Astrocyte of the cerebellum (primary cell): ENCODE data around the gene MDC1.

ENCODE experiments used
- DNase-seq: peaks from one replicate; pipeline ENCODE4 v3.0.0-alpha.2; 2011; ENCODE audit warnings: low read depth
- H3K4me3 ChIP-seq: 2 replicates; pipeline ENCODE4 v1.5.1; 2011; ENCODE audit warnings: mild to moderate bottlenecking, low read depth, low read length, moderate library complexity
- in situ Hi-C: cut with HindIII; loops from 2 replicates; pipeline ENCODE4 v1.10.0; 2017; ENCODE audit warnings: low sequenced_read_pairs
- TF ChIP-seq, protein P1 (sequence below): IDR thresholded peaks from 2 replicates; pipeline ENCODE4 v1.5.1; 2012; ENCODE audit warnings: low read length, low read depth, moderate library complexity, mild to moderate bottlenecking; ENCODE audit errors: missing control alignments

MDC1 gene

GRCh38 chr6:30683183-30683979 lies 33.7 kb downstream of the MDC1 start:
- no peak for DNase-seq
- TF ChIP-seq, protein P1, sequence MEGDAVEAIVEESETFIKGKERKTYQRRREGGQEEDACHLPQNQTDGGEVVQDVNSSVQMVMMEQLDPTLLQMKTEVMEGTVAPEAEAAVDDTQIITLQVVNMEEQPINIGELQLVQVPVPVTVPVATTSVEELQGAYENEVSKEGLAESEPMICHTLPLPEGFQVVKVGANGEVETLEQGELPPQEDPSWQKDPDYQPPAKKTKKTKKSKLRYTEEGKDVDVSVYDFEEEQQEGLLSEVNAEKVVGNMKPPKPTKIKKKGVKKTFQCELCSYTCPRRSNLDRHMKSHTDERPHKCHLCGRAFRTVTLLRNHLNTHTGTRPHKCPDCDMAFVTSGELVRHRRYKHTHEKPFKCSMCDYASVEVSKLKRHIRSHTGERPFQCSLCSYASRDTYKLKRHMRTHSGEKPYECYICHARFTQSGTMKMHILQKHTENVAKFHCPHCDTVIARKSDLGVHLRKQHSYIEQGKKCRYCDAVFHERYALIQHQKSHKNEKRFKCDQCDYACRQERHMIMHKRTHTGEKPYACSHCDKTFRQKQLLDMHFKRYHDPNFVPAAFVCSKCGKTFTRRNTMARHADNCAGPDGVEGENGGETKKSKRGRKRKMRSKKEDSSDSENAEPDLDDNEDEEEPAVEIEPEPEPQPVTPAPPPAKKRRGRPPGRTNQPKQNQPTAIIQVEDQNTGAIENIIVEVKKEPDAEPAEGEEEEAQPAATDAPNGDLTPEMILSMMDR: no peak
- peak overlapping the region; percentile 94 for H3K4me3 ChIP-seq
- in situ Hi-C loops: no loop called here

- in situ Hi-C loops: no loop called here
- TF ChIP-seq, protein P1: no peak
- DNase-seq: peak; percentile 62
- H3K4me3 ChIP-seq: peak overlapping the region; percentile 94
These were observed 34.7 kb downstream of the MDC1 start for GRCh38 chr6:30682143-30683117.

DNA sequence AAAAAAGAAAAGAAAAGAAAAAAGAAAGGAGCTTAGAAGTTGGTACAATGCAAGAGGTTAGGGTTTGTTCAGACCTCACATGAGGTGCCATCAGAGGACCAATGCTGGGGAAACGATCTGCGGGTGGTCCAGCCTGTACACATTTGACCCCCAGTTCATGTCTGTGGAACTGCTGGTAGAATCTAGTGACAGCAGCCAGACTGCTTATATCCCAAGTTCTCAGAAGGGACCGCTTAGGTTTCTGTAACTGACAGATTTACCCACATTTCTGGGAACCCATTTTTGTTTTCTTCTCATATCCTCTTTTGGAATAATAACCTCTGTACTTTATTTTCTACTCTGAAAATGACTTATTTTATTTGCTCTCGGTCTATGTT lies 35.3 kb downstream of the MDC1 start:
- in situ Hi-C loops: no loop called here
- TF ChIP-seq, protein P1: no peak
- DNase-seq: no peak
- H3K4me3 ChIP-seq: peak overlapping the region; percentile 94

GRCh38 chr6:30679765-30680535 lies 37.1 kb downstream of the MDC1 start:
- H3K4me3 ChIP-seq: peak overlapping the region; percentile 16
- DNase-seq: no peak
- in situ Hi-C loops: no loop called here
- TF ChIP-seq, protein P1: no peak

DNA sequence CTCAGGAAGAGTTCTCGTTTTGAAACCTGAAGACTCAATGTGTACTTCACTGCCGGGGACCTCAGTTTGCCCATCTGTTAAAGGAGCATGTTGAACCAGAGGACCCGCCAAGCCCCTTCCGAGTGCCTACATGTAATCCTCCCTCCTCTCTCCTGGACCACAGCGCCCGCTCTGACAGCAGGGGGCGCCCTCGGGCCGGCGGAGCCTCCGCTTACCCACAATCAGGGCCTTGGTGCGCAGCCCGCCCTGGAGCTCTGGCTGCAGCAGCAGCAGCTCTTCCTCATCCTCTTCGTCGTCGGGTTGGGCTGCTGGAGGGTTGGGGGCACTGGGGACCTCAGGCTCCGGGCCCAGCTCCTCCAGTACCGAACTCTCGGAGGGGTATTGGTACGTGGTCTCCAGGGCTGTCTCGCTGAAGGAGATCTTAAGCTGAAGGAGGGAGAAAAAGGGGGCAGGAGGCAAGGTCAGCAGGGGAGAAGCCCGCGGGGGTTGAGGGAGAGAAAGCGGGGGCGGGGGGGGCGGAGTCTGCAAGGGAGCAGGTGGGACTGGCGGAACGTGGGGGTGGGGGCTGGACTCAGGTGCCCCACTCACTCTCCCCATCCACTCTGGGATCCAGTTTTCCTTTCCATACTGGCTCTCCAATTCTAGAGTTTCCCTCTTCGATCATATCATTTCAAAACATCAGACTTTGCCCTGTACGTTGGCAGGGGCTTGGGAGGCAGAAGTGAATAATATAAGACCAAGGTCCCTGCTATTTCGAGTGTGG lies 37.9 kb downstream of the MDC1 start:
- in situ Hi-C loops: no loop called here
- peak overlapping the region; percentile 16 for H3K4me3 ChIP-seq
- TF ChIP-seq, protein P1: peak; percentile 96
- DNase-seq: peak; percentile 48
